Smooth muscle cell (in vitro differentiated cells): ENCODE results near the gene SLMAP. TPM values are rescaled to one million over a fixed set of nuclear protein-coding genes. Genes with fewer than 3 reads are reported as not detected.

Experiments used
- DNase-seq: peaks from one replicate; lab custom pipeline; 2025; ENCODE audit not compliant: unreplicated experiment; lab: John Stamatoyannopoulos, UW
- H2AFZ ChIP-seq: fragments of 200-600 bp; sonication (generic); 2 replicates; pipeline ENCODE4 v1.6.0; 2016; ENCODE audit warnings: antibody characterized with exemption, low read depth, mild to moderate bottlenecking
- H3F3A ChIP-seq: fragments of 200-600 bp; sonication (generic); 2 replicates; pipeline ENCODE4 v1.6.0; 2017; ENCODE audit warnings: antibody characterized with exemption, low read depth
- H3K27ac ChIP-seq: fragments of 200-600 bp; sonication (generic); 2 replicates; pipeline ENCODE4 v1.5.1; 2016; ENCODE audit warnings: low read depth, mild to moderate bottlenecking
- H3K27me3 ChIP-seq: fragments of 200-600 bp; sonication (generic); 2 replicates; pipeline ENCODE4 v1.6.1; 2016; ENCODE audit warnings: low read depth, mild to moderate bottlenecking
- H3K36me3 ChIP-seq: fragments of 200-600 bp; sonication (generic); 2 replicates; pipeline ENCODE4 v1.5.1; 2016; ENCODE audit warnings: low read depth
- H3K4me1 ChIP-seq: fragments of 200-600 bp; sonication (generic); 2 replicates; pipeline ENCODE4 v1.5.1; 2016; ENCODE audit warnings: low read depth
- H3K4me2 ChIP-seq: fragments of 200-600 bp; sonication (generic); 2 replicates; pipeline ENCODE4 v1.6.0; 2016; ENCODE audit warnings: mild to moderate bottlenecking
- H3K4me3 ChIP-seq: fragments of 200-600 bp; sonication (generic); 2 replicates; pipeline ENCODE4 v1.5.1; 2016; ENCODE audit warnings: mild to moderate bottlenecking
- H3K79me2 ChIP-seq: fragments of 200-600 bp; sonication (generic); 2 replicates; pipeline ENCODE4 v1.6.0; 2016; ENCODE audit warnings: low read depth, mild to moderate bottlenecking
- H3K9ac ChIP-seq: fragments of 200-600 bp; sonication (generic); 2 replicates; pipeline ENCODE4 v1.6.0; 2016; ENCODE audit warnings: low read depth
- H3K9me3 ChIP-seq: fragments of 200-600 bp; sonication (generic); replicated peaks from 2 replicates; pipeline ENCODE4 v1.5.1; 2016; ENCODE audit warnings: low read depth
- H4K20me1 ChIP-seq: fragments of 200-600 bp; sonication (generic); 2 replicates; pipeline ENCODE4 v1.6.0; 2016; ENCODE audit warnings: low read depth
- WGBS: methylation state at CpG from one replicate; pipeline ENCODE4 v1.1.7; 2016; ENCODE audit warnings: low lambda C conversion rate; 5-methylcytosine and 5-hydroxymethylcytosine counted together
- polyA plus RNA-seq: library from polyadenylated mRNA; unstranded; fragments of >200 nt; fragmentation: Nextera tagmentation; extraction: Ambion mirVana; gene quantifications from 2 replicates; pipeline ENCODE4 v1.2.1, GENCODE V29; 2016
- total RNA-seq: library from RNA; depleted of rRNA; stranded (reverse); fragments of >200 nt; gene quantifications from 2 replicates; pipeline ENCODE4 v1.2.3, GENCODE V29; 2014
- TF ChIP-seq, protein P1 (sequence below): fragments of 200-600 bp; sonication (generic); IDR thresholded peaks from 2 replicates; pipeline ENCODE4 v1.5.1; 2017; ENCODE audit warnings: borderline replicate concordance, mild to moderate bottlenecking, antibody characterized with exemption; ENCODE audit not compliant: insufficient read depth, poor library complexity, severe bottlenecking

The SLMAP gene
- total and polyA plus RNA-seq, 2 experiments from 2014 or later, result 19.9 to 42.8 TPM

DNA sequence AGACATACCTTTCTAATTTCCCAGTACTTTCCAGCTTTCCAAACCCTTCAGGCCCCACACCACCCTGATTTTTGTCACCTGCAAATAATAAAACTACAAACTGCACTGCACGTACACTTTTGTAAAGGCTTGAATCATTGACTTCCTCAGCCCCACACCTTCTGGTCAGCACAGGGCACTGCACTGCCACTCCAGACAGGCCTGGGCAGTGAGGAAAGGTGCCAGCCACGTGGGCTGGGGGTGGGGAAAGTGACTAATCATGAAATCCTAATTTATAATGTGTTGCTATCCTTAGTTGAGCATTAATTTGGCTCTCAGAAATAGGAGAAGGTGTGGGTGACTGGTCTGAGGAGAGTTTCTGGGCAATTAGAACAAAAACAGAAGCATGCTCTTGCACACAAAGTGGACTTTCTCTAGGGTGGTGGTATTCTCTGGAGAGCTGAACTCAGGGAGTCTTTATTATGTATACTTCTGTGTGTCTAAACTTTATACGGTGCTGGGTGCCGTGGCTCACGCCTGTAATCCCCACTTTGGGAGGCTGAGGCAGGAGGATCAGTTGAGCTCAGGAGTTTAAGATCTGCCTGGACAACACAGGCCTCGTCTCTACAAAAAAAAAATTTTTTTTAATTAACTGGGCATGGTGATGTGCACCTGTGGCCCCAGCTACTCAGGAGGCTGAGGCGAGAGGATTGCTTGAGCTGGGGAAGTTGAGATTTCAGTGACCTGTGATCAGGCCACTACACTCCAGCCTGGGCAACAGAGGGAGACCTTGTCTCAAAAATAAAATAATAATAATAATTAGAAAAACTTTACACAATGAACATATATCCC is 193.9 kb downstream of the SLMAP start:
- Histone ChIP-seq H3K9ac (no peak overlapping the region), H3F3A (peaks cover 34% of the 10 kb centered on the region)

DNA sequence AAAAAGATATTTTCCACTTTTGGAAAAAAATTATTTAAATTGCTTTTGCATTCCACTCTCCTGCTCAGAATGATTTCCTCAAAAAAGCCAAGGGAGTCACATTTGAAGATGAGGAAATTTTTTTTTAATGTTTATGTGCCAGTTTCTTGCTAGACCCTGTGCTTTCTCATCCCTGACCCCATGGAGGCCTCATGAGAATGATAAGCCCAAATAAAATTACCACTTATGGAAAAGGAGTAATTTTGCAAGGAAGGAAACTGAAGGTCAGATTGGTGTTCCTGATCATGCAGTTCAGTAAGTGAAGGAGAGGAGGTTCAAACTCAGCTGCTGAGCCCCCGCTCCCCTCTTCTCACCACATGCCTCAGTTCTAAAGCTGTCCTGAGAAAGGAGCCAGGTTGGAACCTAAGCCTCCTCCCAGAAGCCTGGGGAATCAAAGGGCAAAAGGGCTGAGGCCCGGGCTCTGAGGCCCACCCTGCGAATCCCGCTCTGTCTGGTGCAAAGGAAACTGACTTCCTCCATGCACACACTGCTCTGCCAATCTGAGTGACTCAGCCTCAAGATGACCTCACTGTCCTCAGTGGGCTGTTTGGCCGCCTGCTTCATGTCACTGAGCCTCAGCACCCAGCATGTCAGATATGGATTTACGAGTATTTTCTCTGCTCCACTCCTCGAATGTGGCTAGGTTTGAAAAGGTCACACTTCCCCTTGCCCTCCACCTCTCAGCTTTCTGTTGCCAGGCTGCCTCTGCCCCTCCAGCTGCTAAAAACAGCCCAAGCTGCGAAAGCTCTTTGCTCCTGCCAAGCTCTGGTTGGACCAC is 195.2 kb downstream of the SLMAP start:
- WGBS, result 10% methylated on average over 8 of the region's 8 CpGs
- no peaks in the 10 kb centered on the region for H3K36me3 ChIP-seq
- no peak overlapping the region for H3K4me3 ChIP-seq
- H3K4me2 ChIP-seq, result peak overlapping the region; percentile 69
- no peaks in the 10 kb centered on the region for H4K20me1 ChIP-seq
- H3K27ac ChIP-seq, result peak overlapping the region; percentile 93
- H2AFZ ChIP-seq, result no peak overlapping the region
- H3K9ac ChIP-seq, result peak overlapping the region; percentile 73
- DNase-seq, result peak; percentile 21
- TF ChIP-seq, protein P1, sequence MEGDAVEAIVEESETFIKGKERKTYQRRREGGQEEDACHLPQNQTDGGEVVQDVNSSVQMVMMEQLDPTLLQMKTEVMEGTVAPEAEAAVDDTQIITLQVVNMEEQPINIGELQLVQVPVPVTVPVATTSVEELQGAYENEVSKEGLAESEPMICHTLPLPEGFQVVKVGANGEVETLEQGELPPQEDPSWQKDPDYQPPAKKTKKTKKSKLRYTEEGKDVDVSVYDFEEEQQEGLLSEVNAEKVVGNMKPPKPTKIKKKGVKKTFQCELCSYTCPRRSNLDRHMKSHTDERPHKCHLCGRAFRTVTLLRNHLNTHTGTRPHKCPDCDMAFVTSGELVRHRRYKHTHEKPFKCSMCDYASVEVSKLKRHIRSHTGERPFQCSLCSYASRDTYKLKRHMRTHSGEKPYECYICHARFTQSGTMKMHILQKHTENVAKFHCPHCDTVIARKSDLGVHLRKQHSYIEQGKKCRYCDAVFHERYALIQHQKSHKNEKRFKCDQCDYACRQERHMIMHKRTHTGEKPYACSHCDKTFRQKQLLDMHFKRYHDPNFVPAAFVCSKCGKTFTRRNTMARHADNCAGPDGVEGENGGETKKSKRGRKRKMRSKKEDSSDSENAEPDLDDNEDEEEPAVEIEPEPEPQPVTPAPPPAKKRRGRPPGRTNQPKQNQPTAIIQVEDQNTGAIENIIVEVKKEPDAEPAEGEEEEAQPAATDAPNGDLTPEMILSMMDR, result no peak
- no peaks in the 10 kb centered on the region for H3K79me2 ChIP-seq
- peaks cover 23% of the 10 kb centered on the region for H3K4me1 ChIP-seq
- no peaks in the 10 kb centered on the region for H3K9me3 ChIP-seq
- no peaks in the 10 kb centered on the region for H3K27me3 ChIP-seq
- H3F3A ChIP-seq, result peaks cover 34% of the 10 kb centered on the region

More for the DNA sequence above, 193.9 kb downstream of the SLMAP start:
- H3K4me1 ChIP-seq, result peaks cover 23% of the 10 kb centered on the region
- no peaks in the 10 kb centered on the region for H3K36me3 ChIP-seq
- 76% methylated on average over 7 of the region's 7 CpGs for WGBS
- H3K4me3 ChIP-seq, result no peak overlapping the region
- no peaks in the 10 kb centered on the region for H3K9me3 ChIP-seq
- no peaks in the 10 kb centered on the region for H3K79me2 ChIP-seq
- H3K27ac ChIP-seq, result peak overlapping the region; percentile 93
- no peaks in the 10 kb centered on the region for H4K20me1 ChIP-seq
- no peak for DNase-seq
- H2AFZ ChIP-seq, result no peak overlapping the region
- TF ChIP-seq, protein P1, result no peak
- no peaks in the 10 kb centered on the region for H3K27me3 ChIP-seq
- no peak overlapping the region for H3K4me2 ChIP-seq

DNA sequence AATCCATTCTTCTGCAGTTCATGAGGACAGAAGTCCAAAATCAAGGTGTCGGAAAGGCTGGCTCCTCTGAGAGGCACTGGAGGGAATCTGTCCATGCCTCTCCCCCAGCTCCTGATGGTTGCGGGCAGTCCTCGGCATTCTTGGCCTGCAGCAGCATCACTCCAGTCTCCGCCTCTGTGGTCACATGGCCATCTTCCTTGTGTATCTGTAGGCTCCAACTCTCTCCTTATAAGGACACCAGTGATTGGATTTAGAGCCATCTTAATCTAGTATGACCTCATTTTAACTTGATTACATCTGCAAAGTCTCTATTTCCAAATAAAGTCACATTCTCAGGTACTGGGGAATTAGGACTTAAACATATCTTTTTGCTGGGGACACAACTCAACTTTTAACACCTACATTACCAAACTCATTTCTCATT is 196.1 kb downstream of the SLMAP start:
- peak overlapping the region; percentile 93 for H3K27ac ChIP-seq

More for the DNA sequence above, 196.1 kb downstream of the SLMAP start:
- 9% methylated on average over 4 of the region's 4 CpGs for WGBS
- peaks cover 23% of the 10 kb centered on the region for H3K4me1 ChIP-seq
- peak overlapping the region; percentile 73 for H3K9ac ChIP-seq
- no peak overlapping the region for H2AFZ ChIP-seq
- H3K4me3 ChIP-seq, result no peak overlapping the region
- H3K4me2 ChIP-seq, result peak overlapping the region; percentile 69
- no peak for DNase-seq
- H3K27me3 ChIP-seq, result no peaks in the 10 kb centered on the region
- no peaks in the 10 kb centered on the region for H3K79me2 ChIP-seq
- H3K36me3 ChIP-seq, result no peaks in the 10 kb centered on the region
- no peaks in the 10 kb centered on the region for H3K9me3 ChIP-seq
- TF ChIP-seq, protein P1, result no peak
- peaks cover 34% of the 10 kb centered on the region for H3F3A ChIP-seq
- no peaks in the 10 kb centered on the region for H4K20me1 ChIP-seq
